Measurements from ENCODE around the gene C1orf52.

Gene C1orf52

GRCh38 chr1:85200463-85201339 lies 58.8 kb downstream of the C1orf52 start, which contains the start of gene SYDE2:
Gene SYDE2 (minus strand): TSS chr1:85201016. CDS start chr1:85200996, 20 bp downstream.
- in situ Hi-C loops (cut with HindIII; ENCODE audit: low sequenced_read_pairs): no loop called here

All from DLD1 (cell line).